ENCODE measurements around the gene VARS1.

DNA sequence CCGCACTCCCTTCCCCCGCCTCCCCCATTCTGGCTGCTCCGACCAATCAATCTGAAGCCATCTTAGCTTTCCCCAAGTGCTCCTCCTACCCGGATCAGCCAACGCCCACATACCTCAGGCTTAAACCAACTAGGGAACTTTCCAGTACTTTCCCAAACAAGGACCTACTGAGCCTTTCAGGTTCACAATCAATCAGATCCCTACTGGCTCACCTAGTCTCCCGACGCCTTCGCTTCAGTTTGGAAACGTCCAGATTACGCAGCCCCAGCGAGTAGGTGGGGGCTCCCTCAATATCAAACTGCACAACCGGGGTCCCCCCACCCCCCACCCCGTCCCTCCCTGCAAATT, 19.1 kb upstream of the VARS1 start:
- TF ChIP-seq CTCF (IDR thresholded peaks at IDR 0.05), result no peak
- TF ChIP-seq POLR2AphosphoS5 (IDR thresholded peaks at IDR 0.05), result peak; percentile 59 to 89 (median 87)
